K562 (cell line): ENCODE data around the gene GMEB1. TPM values are rescaled to one million over a fixed set of nuclear protein-coding genes. Genes with fewer than 3 reads are reported as not detected.
A peak's percentile ranks its signal among the peaks of the same experiment; 100 is the strongest.

Experiments
- FIP1L1 ChIP-seq: fragments of 200-400 bp; formaldehyde crosslinking; IDR thresholded peaks from 2 replicates; pipeline ENCODE4 v1.6.1; 2018; ENCODE audit warnings: mild to moderate bottlenecking, low read depth, low read length; ENCODE audit not compliant: poor library complexity, severe bottlenecking
- SAFB ChIP-seq: fragments of 200-400 bp; formaldehyde crosslinking; IDR thresholded peaks from 2 replicates; pipeline ENCODE4 v1.6.1; 2017; ENCODE audit warnings: low read depth, low read length, borderline replicate concordance
- SMAD2 ChIP-seq: fragments of 150-350 bp; IDR thresholded peaks from 2 replicates; pipeline ENCODE4 v1.6.1; 2014; ENCODE audit warnings: low read depth, mild to moderate bottlenecking, low read length
- polyA plus RNA-seq, 8 experiments: library from polyadenylated mRNA; depleted of rRNA in 4 of 8; stranded (reverse) in 5 of 8; unstranded in 3 of 8; fragments of >200 nt; fragmentation: Nextera tagmentation in 2 of 8; fragmentation: Illumina TruSeq in 1 of 8; extraction: Ambion mirVana in 2 of 8; extraction: Trizol in 1 of 8; gene quantifications; 2 replicates each; pipeline versions ENCODE4 v1.2.1 to v1.2.3, GENCODE V29; 2011 to 2014; ENCODE audit warnings: inconsistent platforms in 1 of 8, missing spikeins in 1 of 8
- total RNA-seq, 7 experiments: library from RNA; depleted of rRNA in 6 of 7; stranded (reverse); fragments of >200 nt in 6 of 7; fragmentation: Illumina TruSeq in 2 of 7; extraction: Trizol in 2 of 7; gene quantifications; 2 replicates each; pipeline versions ENCODE4 v1.2.1 to v1.2.3, GENCODE V29; 2011 to 2021; ENCODE audit warnings: low replicate concordance in 1 of 7
- TF ChIP-seq, protein P1 (sequence below), 2 experiments: fragments of 250-450 bp in 1 of 2; fragments of 450-650 bp in 1 of 2; sonication (Bioruptor Pico) in 1 of 2; IDR thresholded peaks; 2 replicates each; pipeline versions ENCODE4 v1.6.1 to v1.8.0; 2016 to 2021; ENCODE audit warnings: mild to moderate bottlenecking in 2 of 2, moderate library complexity in 2 of 2, missing compliant biosample characterization in 1 of 2, missing genetic modification characterization in 1 of 2
- TF ChIP-seq, protein P2 (sequence below): fragments of 450-650 bp; IDR thresholded peaks from 2 replicates; pipeline ENCODE4 v1.6.1; 2016; ENCODE audit warnings: missing biosample characterization, missing genetic modification characterization
- TF ChIP-seq, protein P3 (sequence below): fragments of 450-650 bp; IDR thresholded peaks from 2 replicates; pipeline ENCODE4 v1.6.1; 2014; ENCODE audit warnings: low read depth, mild to moderate bottlenecking, moderate library complexity, borderline replicate concordance
- TF ChIP-seq, protein P4 (sequence below): fragments of 450-650 bp; formaldehyde crosslinking; IDR thresholded peaks from 2 replicates; pipeline ENCODE4 v1.4.0; 2020; ENCODE audit warnings: mild to moderate bottlenecking, mixed read lengths

GMEB1 gene
- total and polyA plus RNA-seq, 9 of the 15 experiments (the other 6 are each of a cell fraction or from before 2014, with no cell fraction given) = 6.6 to 17.5 (median 8.5) TPM

DNA sequence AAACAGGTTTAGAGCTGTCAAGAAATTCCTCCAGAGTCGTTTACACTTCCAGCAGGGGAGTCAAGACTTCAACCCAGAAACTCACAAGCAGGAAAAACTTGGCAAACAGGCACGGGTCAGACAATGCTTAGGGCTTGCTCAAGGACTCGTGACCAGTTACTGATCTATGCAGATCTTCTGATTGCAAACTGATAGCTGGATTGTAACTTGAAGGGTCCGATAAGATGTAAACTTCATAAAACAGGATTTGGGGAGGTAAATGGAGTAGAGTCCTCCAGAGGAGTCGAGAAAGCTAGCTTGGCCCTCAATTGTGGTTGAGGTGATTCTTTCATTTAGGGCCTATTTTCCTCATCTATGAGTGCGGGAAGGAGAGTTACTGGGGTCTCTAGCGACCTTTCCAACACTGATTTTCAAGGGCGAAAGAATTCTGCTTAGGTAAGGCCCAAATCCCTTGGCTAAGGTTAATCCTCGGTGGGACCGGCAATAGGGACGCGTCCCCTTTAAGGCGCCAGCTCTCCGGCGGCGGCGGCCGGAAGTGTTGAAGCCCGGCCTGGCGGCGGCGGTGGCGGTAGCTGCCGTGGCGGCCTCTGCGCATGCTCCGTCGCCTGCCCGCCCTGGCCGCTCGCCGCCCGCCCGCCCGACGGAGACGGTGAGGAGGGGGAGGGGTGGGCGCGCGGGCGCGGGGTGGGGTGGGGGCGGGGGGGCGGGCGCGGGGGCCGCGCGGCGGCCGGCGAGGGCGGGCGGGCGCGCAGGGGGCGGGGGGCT is at the start of gene GMEB1 (continued):
- TF ChIP-seq, protein P1, sequence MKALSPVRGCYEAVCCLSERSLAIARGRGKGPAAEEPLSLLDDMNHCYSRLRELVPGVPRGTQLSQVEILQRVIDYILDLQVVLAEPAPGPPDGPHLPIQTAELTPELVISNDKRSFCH (CRISPR knock-in tag; IDR thresholded peaks at IDR 0.05) = no peak
- TF ChIP-seq, protein P1 (tag; IDR thresholded peaks at IDR 0.05) = peak; percentile 76
- TF ChIP-seq, protein P2, sequence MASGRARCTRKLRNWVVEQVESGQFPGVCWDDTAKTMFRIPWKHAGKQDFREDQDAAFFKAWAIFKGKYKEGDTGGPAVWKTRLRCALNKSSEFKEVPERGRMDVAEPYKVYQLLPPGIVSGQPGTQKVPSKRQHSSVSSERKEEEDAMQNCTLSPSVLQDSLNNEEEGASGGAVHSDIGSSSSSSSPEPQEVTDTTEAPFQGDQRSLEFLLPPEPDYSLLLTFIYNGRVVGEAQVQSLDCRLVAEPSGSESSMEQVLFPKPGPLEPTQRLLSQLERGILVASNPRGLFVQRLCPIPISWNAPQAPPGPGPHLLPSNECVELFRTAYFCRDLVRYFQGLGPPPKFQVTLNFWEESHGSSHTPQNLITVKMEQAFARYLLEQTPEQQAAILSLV = no peak
- no peak for TF ChIP-seq SMAD2
- TF ChIP-seq, protein P3, sequence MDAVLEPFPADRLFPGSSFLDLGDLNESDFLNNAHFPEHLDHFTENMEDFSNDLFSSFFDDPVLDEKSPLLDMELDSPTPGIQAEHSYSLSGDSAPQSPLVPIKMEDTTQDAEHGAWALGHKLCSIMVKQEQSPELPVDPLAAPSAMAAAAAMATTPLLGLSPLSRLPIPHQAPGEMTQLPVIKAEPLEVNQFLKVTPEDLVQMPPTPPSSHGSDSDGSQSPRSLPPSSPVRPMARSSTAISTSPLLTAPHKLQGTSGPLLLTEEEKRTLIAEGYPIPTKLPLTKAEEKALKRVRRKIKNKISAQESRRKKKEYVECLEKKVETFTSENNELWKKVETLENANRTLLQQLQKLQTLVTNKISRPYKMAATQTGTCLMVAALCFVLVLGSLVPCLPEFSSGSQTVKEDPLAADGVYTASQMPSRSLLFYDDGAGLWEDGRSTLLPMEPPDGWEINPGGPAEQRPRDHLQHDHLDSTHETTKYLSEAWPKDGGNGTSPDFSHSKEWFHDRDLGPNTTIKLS = peak; percentile 65; the same call in 1 of the 2 replicates
- TF ChIP-seq SAFB = no peak
- TF ChIP-seq, protein P4, sequence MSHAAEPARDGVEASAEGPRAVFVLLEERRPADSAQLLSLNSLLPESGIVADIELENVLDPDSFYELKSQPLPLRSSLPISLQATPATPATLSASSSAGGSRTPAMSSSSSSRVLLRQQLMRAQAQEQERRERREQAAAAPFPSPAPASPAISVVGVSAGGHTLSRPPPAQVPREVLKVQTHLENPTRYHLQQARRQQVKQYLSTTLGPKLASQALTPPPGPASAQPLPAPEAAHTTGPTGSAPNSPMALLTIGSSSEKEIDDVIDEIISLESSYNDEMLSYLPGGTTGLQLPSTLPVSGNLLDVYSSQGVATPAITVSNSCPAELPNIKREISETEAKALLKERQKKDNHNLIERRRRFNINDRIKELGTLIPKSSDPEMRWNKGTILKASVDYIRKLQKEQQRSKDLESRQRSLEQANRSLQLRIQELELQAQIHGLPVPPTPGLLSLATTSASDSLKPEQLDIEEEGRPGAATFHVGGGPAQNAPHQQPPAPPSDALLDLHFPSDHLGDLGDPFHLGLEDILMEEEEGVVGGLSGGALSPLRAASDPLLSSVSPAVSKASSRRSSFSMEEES = peak; percentile 61
- no peak for TF ChIP-seq FIP1L1
- TF ChIP-seq, all 486 proteins: peak for 101
